ENCODE measurements around the gene CNTN5. TPM values are rescaled to one million over a fixed set of nuclear protein-coding genes. Genes with fewer than 3 reads are reported as not detected.

CNTN5 gene
- polyA plus RNA-seq, 1 donor (not counting 4 experiments of a cell fraction or from before 2014, with no cell fraction given), result not detected

DNA sequence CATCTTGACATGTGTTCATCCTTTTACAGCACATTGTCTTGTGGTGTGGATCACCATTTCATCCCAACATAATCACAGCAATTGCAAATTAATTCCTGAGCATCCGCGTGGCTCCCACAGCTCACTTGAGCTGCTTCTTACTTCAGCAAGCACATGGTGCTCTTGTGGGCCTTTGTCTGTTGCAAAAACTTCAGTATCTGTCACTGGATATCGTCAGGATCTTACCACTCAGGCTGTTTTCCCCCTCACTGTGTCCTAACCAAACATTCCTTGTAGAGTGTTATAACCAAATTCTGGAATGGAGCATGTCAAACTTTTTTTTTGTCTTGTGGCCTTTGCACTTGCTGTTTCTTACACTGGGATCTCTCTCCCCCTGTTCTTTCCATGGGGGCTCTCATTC is 983.2 kb downstream of the CNTN5 start:
- H3K79me2 ChIP-seq (ENCODE audit: control insufficient read depth, insufficient read depth, low read length), result no peaks in the 10 kb centered on the region
- H3K4me1 ChIP-seq (ENCODE audit: control insufficient read depth, extremely low read depth, insufficient read depth, low read length), result no peaks in the 10 kb centered on the region
- H3K27ac ChIP-seq (ENCODE audit: control insufficient read depth, insufficient read depth, low read length), result no peak overlapping the region
- H3K4me3 ChIP-seq (ENCODE audit: control insufficient read depth in 2 of 3, extremely low read depth in 1 of 3, insufficient read depth in 2 of 3, low read depth in 1 of 3, low read length in 3 of 3), result no peak overlapping the region
- H3K9me3 ChIP-seq (ENCODE audit: control insufficient read depth, low read depth, low read length), result no peaks in the 10 kb centered on the region
- no peaks in the 10 kb centered on the region for H3K36me3 ChIP-seq (ENCODE audit: control insufficient read depth in 2 of 2, extremely low read depth in 1 of 2, insufficient read depth in 2 of 2, low read length in 2 of 2)
- no peak overlapping the region for H3K9ac ChIP-seq (ENCODE audit: control insufficient read depth, extremely low read depth, insufficient read depth, low read length)
- no peaks in the 10 kb centered on the region for H3K27me3 ChIP-seq (ENCODE audit: control insufficient read depth, extremely low read depth, insufficient read depth, low read length)
- TF ChIP-seq, protein P1, sequence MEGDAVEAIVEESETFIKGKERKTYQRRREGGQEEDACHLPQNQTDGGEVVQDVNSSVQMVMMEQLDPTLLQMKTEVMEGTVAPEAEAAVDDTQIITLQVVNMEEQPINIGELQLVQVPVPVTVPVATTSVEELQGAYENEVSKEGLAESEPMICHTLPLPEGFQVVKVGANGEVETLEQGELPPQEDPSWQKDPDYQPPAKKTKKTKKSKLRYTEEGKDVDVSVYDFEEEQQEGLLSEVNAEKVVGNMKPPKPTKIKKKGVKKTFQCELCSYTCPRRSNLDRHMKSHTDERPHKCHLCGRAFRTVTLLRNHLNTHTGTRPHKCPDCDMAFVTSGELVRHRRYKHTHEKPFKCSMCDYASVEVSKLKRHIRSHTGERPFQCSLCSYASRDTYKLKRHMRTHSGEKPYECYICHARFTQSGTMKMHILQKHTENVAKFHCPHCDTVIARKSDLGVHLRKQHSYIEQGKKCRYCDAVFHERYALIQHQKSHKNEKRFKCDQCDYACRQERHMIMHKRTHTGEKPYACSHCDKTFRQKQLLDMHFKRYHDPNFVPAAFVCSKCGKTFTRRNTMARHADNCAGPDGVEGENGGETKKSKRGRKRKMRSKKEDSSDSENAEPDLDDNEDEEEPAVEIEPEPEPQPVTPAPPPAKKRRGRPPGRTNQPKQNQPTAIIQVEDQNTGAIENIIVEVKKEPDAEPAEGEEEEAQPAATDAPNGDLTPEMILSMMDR (optimal IDR thresholded peaks at IDR 0.05 in 1 of 3, IDR thresholded peaks at IDR 0.05 in 1 of 3, conservative IDR thresholded peaks at IDR 0.05 in 1 of 3; ENCODE audit: extremely low read depth in 1 of 3, insufficient read depth in 2 of 3, low read length in 3 of 3), result no peak
- no peak for TF ChIP-seq EZH2 (IDR thresholded peaks at IDR 0.05; ENCODE audit: low read length)
- no peak overlapping the region for H3K4me2 ChIP-seq (ENCODE audit: control insufficient read depth, extremely low read depth, insufficient read depth, low read depth, low read length)
- no peaks in the 10 kb centered on the region for H4K20me1 ChIP-seq (ENCODE audit: control insufficient read depth, extremely low read depth, insufficient read depth, low read length)
- H3K9me1 ChIP-seq (ENCODE audit: control insufficient read depth, extremely low read depth, insufficient read depth, low read length), result no peaks in the 10 kb centered on the region
- DNase-seq (ENCODE audit: low read depth, low spot score), result no peak
- no peak overlapping the region for H2AFZ ChIP-seq (ENCODE audit: control insufficient read depth, low read length)
- no peak for FAIRE-seq
- dilution Hi-C loops (cut with MboI; ENCODE audit: extremely low pct_ligation_motif_present, low sequenced_read_pairs), result no loop called here

- DNase-seq (ENCODE audit: low read depth, low spot score) (no peak), FAIRE-seq (no peak)
- H3K9me3 ChIP-seq (ENCODE audit: control insufficient read depth, low read depth, low read length), result no peaks in the 10 kb centered on the region
- no peaks in the 10 kb centered on the region for H3K79me2 ChIP-seq (ENCODE audit: control insufficient read depth, insufficient read depth, low read length)
- dilution Hi-C loops (cut with MboI; ENCODE audit: extremely low pct_ligation_motif_present, low sequenced_read_pairs), result no loop called here
- no peaks in the 10 kb centered on the region for H4K20me1 ChIP-seq (ENCODE audit: control insufficient read depth, extremely low read depth, insufficient read depth, low read length)
- H3K9me1 ChIP-seq (ENCODE audit: control insufficient read depth, extremely low read depth, insufficient read depth, low read length), result no peaks in the 10 kb centered on the region
- H3K9ac ChIP-seq (ENCODE audit: control insufficient read depth, extremely low read depth, insufficient read depth, low read length), result no peak overlapping the region
- no peaks in the 10 kb centered on the region for H3K4me1 ChIP-seq (ENCODE audit: control insufficient read depth, extremely low read depth, insufficient read depth, low read length)
- TF ChIP-seq, protein P1 (optimal IDR thresholded peaks at IDR 0.05 in 1 of 3, IDR thresholded peaks at IDR 0.05 in 1 of 3, conservative IDR thresholded peaks at IDR 0.05 in 1 of 3; ENCODE audit: extremely low read depth in 1 of 3, insufficient read depth in 2 of 3, low read length in 3 of 3), result no peak
- no peak for TF ChIP-seq EZH2 (IDR thresholded peaks at IDR 0.05; ENCODE audit: low read length)
- no peak overlapping the region for H3K4me3 ChIP-seq (ENCODE audit: control insufficient read depth in 2 of 3, extremely low read depth in 1 of 3, insufficient read depth in 2 of 3, low read depth in 1 of 3, low read length in 3 of 3)
- no peaks in the 10 kb centered on the region for H3K27me3 ChIP-seq (ENCODE audit: control insufficient read depth, extremely low read depth, insufficient read depth, low read length)
- H3K4me2 ChIP-seq (ENCODE audit: control insufficient read depth, extremely low read depth, insufficient read depth, low read depth, low read length), result no peak overlapping the region
- H2AFZ ChIP-seq (ENCODE audit: control insufficient read depth, low read length), result no peak overlapping the region
- no peaks in the 10 kb centered on the region for H3K36me3 ChIP-seq (ENCODE audit: control insufficient read depth in 2 of 2, extremely low read depth in 1 of 2, insufficient read depth in 2 of 2, low read length in 2 of 2)
- H3K27ac ChIP-seq (ENCODE audit: control insufficient read depth, insufficient read depth, low read length), result no peak overlapping the region
Observed at GRCh38 chr11:100004541-100004940, 983.8 kb downstream of the CNTN5 start.
